ENCODE data around the gene ETF1.

ETF1 gene

GRCh38 chr5:138542956-138543729, at the start of gene ETF1:
TSS of gene ETF1 (minus strand) at chr5:138543236. CDS start at chr5:138542918, 318 bp downstream.
- peak; percentile 83 for DNase-seq

GRCh38 chr5:138588013-138588788, 45.2 kb upstream of the ETF1 start:
- DNase-seq: no peak

DNA sequence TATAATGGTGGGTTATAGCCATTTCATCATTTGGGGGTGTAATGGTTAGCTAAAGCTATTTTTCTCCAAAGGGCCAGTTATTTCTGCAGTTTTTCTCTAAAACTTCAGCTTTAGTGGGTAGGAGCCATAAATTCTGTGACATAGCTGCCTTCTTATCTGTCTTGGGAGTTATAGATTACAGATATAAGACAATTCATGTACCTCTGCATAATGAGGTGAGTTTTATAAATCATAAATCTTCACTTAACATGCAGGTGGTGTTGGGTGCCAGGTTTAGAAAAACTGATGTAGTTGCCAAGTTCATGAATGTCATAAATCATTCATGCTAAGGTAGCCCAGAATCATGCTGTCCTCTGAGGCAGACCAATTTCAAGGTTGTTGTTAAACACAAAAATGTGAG, 42.1 kb upstream of the ETF1 start:
- DNase-seq: no peak

DNA sequence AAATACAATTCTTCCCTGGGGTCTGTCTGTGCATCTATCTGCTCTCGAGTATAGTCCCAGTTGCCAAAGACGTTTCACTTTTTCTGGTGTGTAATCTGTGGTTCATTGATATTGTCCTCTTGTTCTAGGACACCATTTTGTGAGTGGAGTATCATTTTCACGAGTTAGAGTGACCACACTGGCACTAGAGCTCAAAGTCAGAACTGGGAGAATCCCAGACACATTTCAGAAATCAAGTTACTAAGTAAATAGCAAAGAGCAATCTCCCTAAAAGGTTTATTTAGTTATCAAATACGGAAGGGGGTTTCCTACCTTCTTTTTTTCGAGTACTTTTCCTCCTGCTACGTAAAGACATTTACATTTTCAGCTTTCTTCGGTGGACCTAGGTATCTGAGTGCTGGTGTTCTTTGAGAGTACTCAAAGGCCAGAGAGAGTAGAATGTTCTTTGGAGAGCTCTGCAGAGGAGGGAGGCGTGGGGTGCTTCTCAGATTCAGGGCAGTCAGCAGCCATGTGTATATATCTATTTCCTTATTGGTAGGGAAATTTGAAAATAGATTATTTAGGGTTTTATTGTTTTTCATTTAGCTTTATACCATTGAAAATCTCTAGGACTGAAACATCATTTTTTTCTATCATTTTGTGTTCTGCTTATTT, 41.1 kb upstream of the ETF1 start:
- no peak for DNase-seq

DNA sequence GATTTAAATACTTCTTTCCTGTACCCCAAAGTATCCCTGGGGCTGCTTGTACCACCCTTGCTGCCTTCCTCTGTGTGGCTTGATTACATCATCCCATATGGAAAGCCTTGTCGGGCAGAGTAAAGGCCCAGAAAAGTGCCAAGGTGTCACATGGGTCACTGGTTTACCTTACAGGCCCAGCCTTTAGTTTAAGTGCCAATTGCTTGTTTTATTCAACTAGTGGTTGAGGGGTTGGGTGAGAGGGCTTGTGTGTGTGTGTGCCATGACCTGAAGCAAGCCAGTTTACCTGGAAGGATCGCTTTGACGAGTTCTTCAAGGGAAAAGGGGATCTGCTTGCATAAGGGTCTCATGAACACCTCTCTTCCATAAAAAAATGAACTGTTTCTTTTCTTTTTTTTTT, 39.9 kb upstream of the ETF1 start:
- DNase-seq: no peak

DNA sequence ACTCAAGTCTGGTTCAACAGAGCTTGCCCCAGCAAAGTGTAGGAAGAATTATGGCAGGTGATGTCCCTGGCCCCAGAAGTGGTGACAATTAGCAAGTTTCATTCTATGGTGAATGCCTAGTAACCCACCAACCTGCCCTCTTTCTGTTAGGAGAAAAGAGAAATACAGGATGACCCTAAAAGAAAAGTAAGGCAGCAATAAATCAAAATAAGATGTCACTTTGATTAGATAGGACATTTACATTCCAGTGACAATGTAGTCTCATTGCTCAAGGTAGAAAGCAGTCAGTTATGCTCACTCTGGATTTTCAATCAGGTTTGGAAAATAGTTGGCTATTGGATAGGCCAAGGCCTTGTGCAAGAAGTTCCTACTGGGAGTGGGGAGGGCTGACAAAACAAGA, 37.7 kb upstream of the ETF1 start:
- no peak for DNase-seq

DNA sequence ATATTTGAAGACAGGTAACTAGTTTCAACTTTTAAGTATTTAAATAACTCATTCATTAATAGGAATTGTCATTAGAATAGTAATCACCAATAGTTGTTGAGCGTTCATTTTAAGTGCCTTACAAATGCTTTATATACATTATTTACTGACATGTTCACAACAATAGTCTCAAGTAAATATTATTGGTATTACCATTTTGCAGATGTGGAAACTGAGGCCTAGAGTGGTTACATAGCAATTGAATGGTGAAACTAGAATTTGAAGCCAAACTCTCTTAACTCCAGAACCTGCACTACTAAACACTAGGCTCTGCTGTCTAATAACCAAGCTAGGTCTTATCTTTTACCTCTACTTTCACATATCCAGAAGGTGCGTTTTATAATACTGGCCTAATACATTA, 37.0 kb upstream of the ETF1 start:
- no peak for DNase-seq

- DNase-seq: no peak
These were observed 36.5 kb upstream of the ETF1 start for GRCh38 chr5:138579517-138579863.

- no peak for DNase-seq
These were observed 34.4 kb upstream of the ETF1 start for GRCh38 chr5:138577452-138577851.

- DNase-seq: peak; percentile 91
These were observed 32.4 kb upstream of the ETF1 start, which contains the start of gene HSPA9 for GRCh38 chr5:138575194-138576015. TSS of gene HSPA9 (minus strand) at chr5:138575401. CDS start at chr5:138575318, 83 bp downstream.

DNA sequence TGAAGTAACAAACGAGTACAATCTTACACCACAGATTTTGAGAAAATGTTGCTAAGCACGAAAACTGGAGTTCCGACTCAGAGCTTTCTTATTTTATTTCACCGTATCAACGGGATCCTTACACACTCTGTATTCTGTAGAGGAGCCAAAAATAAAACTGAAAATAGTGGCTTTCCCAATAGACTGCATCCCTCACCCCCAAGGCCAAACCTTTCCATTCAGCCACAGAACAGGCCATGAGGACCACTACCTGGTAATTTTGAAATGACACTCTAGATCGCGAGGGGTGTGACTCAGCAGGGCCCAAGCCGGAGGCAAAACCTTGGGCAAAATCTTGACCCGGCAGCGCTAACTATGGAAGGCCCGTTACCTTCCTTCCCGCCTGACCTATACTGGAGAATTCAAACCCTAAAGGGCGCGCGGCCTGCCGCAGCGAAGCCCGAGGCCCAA, 31.7 kb upstream of the ETF1 start:
- no peak for DNase-seq

DNA sequence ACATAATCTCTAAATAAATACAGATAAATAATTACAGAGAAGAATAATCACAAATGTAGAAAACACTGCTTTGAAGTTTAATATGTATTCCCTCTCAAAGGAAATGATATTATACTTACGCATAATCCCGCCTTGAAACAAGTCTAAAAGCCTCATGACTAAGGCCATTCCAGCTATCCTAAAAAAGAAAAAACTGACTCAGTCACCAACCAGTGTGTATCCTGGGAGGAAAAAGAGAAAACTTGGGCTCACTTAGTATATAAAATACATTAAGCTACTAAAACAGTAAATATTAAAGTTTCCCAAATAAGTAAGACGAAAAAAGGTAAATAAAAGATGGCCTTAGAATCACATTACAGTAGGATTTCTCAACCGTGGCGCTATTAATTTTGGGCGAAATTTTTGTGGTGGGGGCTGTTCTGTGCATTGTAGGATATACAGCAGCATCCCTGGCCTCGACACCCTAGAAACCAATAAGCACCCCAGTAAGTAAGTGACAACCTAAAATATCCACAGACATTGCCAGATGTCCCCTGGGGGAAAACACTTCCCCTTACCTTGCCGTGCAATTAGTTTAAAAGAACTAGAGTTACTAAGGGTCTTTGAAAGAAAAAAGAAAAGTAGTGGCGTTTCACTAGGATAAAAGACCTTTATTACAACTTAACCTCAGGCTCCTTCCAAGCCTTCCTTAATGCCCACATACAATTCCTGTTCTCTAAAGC, 31.1 kb upstream of the ETF1 start:
- DNase-seq: no peak

DNA sequence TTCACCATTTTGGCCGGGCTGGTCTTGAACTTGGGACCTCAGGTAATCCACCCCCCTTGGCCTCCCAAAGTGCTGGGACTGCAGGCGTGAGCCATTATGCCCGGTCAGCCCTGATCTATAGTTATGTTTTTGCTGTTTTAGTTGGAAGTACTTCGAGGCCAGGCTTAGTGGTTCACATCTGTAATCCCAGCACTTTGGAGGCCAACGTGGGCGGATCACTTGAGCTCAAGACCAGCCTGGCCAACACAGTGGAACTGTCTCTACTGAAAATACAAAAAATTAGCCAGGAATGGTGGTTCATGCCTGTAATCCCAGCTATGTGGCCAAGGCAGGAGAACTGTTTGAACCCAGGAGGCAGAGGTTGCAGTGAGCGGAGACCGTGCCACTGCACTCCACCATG, 30.2 kb upstream of the ETF1 start:
- DNase-seq: no peak

- no peak for DNase-seq
These were observed 27.8 kb upstream of the ETF1 start for GRCh38 chr5:138570871-138571270.

DNA sequence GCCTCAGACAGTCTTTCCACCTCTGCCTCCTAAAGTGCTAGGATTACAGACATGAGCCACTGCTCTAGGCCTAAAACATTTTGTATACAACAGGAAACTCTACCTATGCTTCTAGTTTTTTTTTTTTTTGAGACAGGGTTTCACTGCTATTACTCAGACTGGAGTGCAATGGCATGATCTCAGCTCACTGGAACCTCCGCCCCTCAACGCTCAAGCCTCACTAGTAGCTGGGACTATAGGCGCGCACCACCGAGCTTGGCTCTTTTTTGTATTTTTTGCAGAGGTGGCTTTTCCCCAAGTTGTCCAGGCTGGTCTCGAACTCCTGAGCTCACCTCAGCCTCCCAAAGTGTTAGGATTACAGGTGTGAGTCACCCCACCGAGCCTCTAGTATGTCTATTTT, 26.7 kb upstream of the ETF1 start:
- no peak for DNase-seq

DNA sequence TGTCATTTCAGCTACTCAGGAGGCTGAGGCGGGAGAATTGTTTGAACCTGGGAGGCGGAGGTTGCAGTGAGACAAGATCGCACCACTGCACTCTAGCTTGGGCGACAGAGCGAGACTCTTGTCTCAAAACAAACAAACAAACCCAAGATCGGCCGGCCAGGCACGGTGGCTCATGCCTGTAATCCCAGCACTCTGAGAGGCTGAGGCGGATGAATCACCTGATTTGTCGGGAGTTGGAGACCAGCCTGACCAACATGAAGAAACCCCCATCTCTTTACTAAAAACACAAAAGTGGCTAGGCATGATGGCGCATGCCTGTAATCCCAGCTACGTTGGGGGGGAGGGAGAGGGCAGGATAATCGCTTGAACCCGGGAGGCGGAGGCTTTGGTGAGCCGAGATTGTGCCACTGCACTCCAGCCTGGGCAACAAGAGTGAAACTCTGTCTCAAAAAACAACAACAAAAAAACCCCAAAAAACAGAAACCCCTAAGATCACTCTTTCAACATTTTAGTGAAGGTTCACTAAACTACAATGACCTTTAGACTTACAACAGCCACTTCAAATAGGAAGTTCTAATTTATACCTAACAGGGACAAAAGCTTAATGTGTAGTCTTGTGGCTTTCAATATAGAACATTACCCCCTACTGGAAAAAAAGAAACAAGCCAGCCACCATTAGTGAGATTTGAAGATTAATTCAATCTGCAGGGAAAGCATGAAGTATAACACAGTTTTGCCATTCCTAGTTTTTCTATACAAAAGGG, 25.2 kb upstream of the ETF1 start:
- no peak for DNase-seq

DNA sequence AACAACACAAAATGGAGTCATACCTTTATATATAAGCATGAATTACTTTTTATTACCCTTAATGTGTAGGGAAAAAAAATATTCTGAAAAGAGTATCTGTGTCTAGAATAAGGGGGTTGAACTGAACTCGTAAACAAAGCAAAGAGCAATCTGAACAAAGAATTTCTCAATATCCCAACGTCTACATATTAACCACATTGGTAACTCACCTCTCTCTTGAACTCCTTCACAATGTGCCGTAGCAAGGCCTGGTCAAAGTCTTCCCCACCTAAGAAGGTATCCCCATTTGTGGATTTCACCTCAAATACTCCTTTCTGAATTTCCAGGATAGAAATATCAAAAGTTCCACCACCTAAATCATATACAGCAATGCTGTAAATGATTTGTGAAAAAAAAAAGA, 23.8 kb upstream of the ETF1 start:
- DNase-seq: no peak

DNA sequence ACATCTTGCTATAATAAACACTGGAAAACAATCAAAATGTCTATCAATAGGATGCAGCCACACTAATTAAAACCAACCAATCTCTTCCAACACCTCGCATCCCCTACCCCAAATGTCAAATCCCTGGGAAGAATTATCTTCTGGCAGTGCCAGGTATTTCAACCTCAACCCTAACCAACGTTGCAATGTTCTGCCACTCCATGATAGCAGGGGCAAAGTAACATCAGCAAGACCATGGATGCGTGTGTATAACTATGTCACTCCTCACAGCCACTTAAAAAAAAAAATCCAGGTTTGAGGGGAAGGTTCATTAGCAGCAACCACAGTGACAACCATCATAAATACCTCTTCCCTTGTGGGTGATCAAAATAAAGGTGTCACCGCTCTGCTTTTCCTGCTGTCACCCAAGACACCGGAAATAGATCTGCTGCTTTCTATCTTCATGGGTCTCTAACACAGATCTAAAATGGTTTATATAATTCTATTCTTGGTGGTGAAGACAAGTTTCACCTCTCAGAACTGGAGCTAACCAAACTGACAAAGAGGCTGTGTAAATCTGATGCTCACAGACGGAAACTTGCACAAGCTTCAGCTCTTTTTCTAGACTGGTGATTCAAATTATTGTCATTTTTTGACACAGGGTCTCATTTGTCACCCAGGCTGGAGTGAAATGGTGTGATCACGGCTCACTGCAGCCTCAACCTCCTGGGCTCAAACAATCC, 22.2 kb upstream of the ETF1 start:
- DNase-seq: no peak

DNA sequence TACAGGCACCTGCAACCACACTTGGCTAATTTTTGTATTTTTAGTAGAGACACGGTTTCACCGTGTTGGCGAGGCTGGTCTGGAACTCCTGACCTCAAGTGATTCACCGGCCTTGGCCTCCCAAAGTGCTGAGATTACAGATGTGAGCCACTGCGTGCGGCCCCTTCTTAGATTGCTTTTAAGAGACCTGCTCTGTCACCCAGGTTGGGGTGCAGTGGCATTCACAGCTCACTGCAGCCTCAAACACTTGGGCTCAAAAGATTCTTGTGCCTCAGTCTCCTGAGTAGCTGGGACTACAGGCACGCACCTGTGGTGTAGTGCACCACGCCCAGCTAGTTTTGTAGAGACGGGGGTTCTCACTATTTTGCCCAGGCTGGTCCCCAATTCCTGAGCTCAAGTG, 21.2 kb upstream of the ETF1 start:
- DNase-seq: no peak

GRCh38 chr5:138563340-138564118, 20.5 kb upstream of the ETF1 start:
- no peak for DNase-seq
